ENCODE measurements around the gene KCNG2. TPM values are rescaled to one million over a fixed set of nuclear protein-coding genes. Genes with fewer than 3 reads are reported as not detected.

Gene KCNG2
- total and polyA plus RNA-seq, 2 experiments from 2014 or later = 0.13 to 0.52 TPM

- TF ChIP-seq ZNF462 (CRISPR knock-in tag; IDR thresholded peaks at IDR 0.05) (no peak), ZNF331 (CRISPR knock-in tag; IDR thresholded peaks at IDR 0.05; ENCODE audit: low read depth) (no peak)
Observed at GRCh38 chr18:79870301-79871025, 72.7 kb downstream of the KCNG2 start (continued).

GRCh38 chr18:79871026-79871390 is 73.3 kb downstream of the KCNG2 start:
- Histone ChIP-seq H4K20me1 (replicated peaks; ENCODE audit: insufficient read depth) (no peaks in the 10 kb centered on the region), H3K79me2 (replicated peaks; ENCODE audit: insufficient read depth) (no peaks in the 10 kb centered on the region), H3K27ac (ENCODE audit: low read depth) (no peak overlapping the region), H3F3A (replicated peaks; ENCODE audit: low read depth) (no peaks in the 10 kb centered on the region), H3K4me3 (no peak overlapping the region), H3K9me2 (ENCODE audit: insufficient read depth) (no peaks in the 10 kb centered on the region), H3K4me2 (no peak overlapping the region), H3K4me1 (ENCODE audit: insufficient read depth) (no peaks in the 10 kb centered on the region), H3K27me3 (ENCODE audit: insufficient read depth) (no peaks in the 10 kb centered on the region), H2AFZ (no peak overlapping the region), H3K36me3 (ENCODE audit: insufficient read depth) (no peaks in the 10 kb centered on the region)
- H3K4me1 Mint-ChIP-seq = peaks cover 2% of the 10 kb centered on the region
- H3K9me3 Mint-ChIP-seq = no peaks in the 10 kb centered on the region
- H3K27me3 Mint-ChIP-seq (ENCODE audit: insufficient read depth, low read depth, poor library complexity) = peaks cover 13% of the 10 kb centered on the region
- H3K4me3 Mint-ChIP-seq = no peak overlapping the region
- no peak for TF ChIP-seq ZNF462 (CRISPR knock-in tag; IDR thresholded peaks at IDR 0.05)
- ATAC-seq = no peak
- H3K27ac Mint-ChIP-seq = no peak overlapping the region
- DNase-seq (ENCODE audit: low spot score) = no peak
- H3K36me3 Mint-ChIP-seq (ENCODE audit: low read depth) = no peaks in the 10 kb centered on the region

Data from GM23338 (cell line).